H1 (cell line): Measurements from ENCODE around the gene KCP. TPM values are rescaled to one million over a fixed set of nuclear protein-coding genes. Genes with fewer than 3 reads are reported as not detected.

Experiments used
- CTCF ChIA-PET: fragments of 300-600 bp; sonication (Branson Sonifier 250); formaldehyde crosslinking; loops from one replicate; lab custom pipeline; 2021; ENCODE audit not compliant: partially characterized antibody; lab: Charles Lee
- POLR2A ChIA-PET: fragments of 300-600 bp; sonication (Branson Sonifier 250); formaldehyde crosslinking; loops from one replicate; lab custom pipeline; 2021; ENCODE audit warnings: inconsistent platforms; ENCODE audit not compliant: partially characterized antibody; lab: Charles Lee
- DNase-seq, 2 experiments: peaks; one replicate each; pipeline versions ENCODE4 v3.0.0 to v3.0.0-alpha.2; 2010 to 2022; ENCODE audit warnings: low spot score in 2 of 2, low read depth in 1 of 2, mixed read lengths in 1 of 2
- FAIRE-seq: peaks from 2 replicates; lab custom pipeline; 2011; peaks lifted over from hg19 to GRCh38; lab: Jason Lieb, UNC
- H2AFZ ChIP-seq: 2 replicates; pipeline ENCODE4 v1.8.1; 2012; ENCODE audit warnings: low read length, inconsistent platforms
- H2AK5ac ChIP-seq: 2 replicates; pipeline ENCODE4 v1.6.1; 2013; ENCODE audit warnings: low read depth, low read length
- H2BK120ac ChIP-seq: replicated peaks from 2 replicates; pipeline ENCODE3; 2013; ENCODE audit warnings: low read depth, low read length, inconsistent platforms
- H2BK12ac ChIP-seq: 2 replicates; pipeline ENCODE4 v1.6.1; 2013; ENCODE audit warnings: low read depth, low read length
- H2BK15ac ChIP-seq: 2 replicates; pipeline ENCODE4 v1.6.1; 2013; ENCODE audit warnings: low read length
- H2BK20ac ChIP-seq: 2 replicates; pipeline ENCODE4 v1.6.1; 2013; ENCODE audit warnings: low read length
- H2BK5ac ChIP-seq: 2 replicates; pipeline ENCODE4 v1.6.1; 2013; ENCODE audit warnings: low read depth, low read length
- H3K14ac ChIP-seq: 2 replicates; pipeline ENCODE4 v1.6.1; 2013; ENCODE audit warnings: inconsistent platforms; ENCODE audit not compliant: insufficient read length
- H3K18ac ChIP-seq: 2 replicates; pipeline ENCODE4 v1.6.1; 2013; ENCODE audit warnings: low read length; ENCODE audit errors: extremely low read depth
- H3K23ac ChIP-seq: 2 replicates; pipeline ENCODE4 v1.6.1; 2013; ENCODE audit warnings: inconsistent platforms; ENCODE audit not compliant: insufficient read length
- H3K23me2 ChIP-seq: 2 replicates; pipeline ENCODE4 v1.6.1; 2013; ENCODE audit warnings: low read depth, low read length
- H3K27ac ChIP-seq: 2 replicates; pipeline ENCODE4 v1.6.1; 2011; ENCODE audit warnings: low read depth, low read length, inconsistent platforms
- H3K27me3 ChIP-seq, 4 experiments: replicated peaks in 1 of 4; 1 replicate in 1 of 4; 2 replicates in 3 of 4; pipeline versions ENCODE4 v1.6.1 to v1.8.1; 2011 to 2013; ENCODE audit warnings: low read length in 3 of 4, mild to moderate bottlenecking in 3 of 4, inconsistent platforms in 2 of 4, mixed read lengths in 2 of 4, moderate library complexity in 1 of 4; ENCODE audit not compliant: control insufficient read depth in 3 of 4, insufficient read depth in 3 of 4; ENCODE audit errors: extremely low read depth in 1 of 4
- H3K36me3 ChIP-seq, 4 experiments: 2 replicates each; pipeline versions ENCODE4 v1.6.1 to v1.8.1; 2011 to 2013; ENCODE audit warnings: mild to moderate bottlenecking in 4 of 4, low read length in 3 of 4, moderate library complexity in 2 of 4, control low read depth in 1 of 4, inconsistent platforms in 1 of 4; ENCODE audit not compliant: insufficient read depth in 4 of 4, control insufficient read depth in 2 of 4
- H3K4ac ChIP-seq: replicated peaks from 2 replicates; pipeline ENCODE3; 2013; ENCODE audit warnings: low read length, low read depth, mixed read lengths, inconsistent platforms; ENCODE audit not compliant: insufficient read length
- H3K4me1 ChIP-seq, 4 experiments: replicated peaks in 1 of 4; 1 replicate in 1 of 4; 2 replicates in 3 of 4; pipeline versions ENCODE4 v1.6.1 to v1.8.1; 2011 to 2013; ENCODE audit warnings: low read length in 3 of 4, inconsistent platforms in 2 of 4, mixed read lengths in 1 of 4; ENCODE audit not compliant: insufficient read depth in 4 of 4, control insufficient read depth in 3 of 4
- H3K4me2 ChIP-seq, 2 experiments: 2 replicates each; pipeline versions ENCODE4 v1.6.1 to v1.8.1; 2011 to 2013; ENCODE audit warnings: low read depth in 2 of 2, low read length in 2 of 2, control low read depth in 1 of 2, inconsistent platforms in 1 of 2, mild to moderate bottlenecking in 1 of 2; ENCODE audit not compliant: insufficient read depth in 1 of 2
- H3K4me3 ChIP-seq, 4 experiments: fragments of 200-600, 300-600 bp in 1 of 4; sonication (generic), shearing (Covaris generic), sonication (Bioruptor Twin) in 1 of 4; 2 replicates each; pipeline versions ENCODE4 v1.5.1 to v1.8.1; 2011 to 2016; ENCODE audit warnings: low read length in 4 of 4, low read depth in 3 of 4, control low read depth in 2 of 4, inconsistent platforms in 2 of 4, mild to moderate bottlenecking in 2 of 4, mixed read lengths in 1 of 4, moderate library complexity in 1 of 4; ENCODE audit not compliant: insufficient read depth in 2 of 4; ENCODE audit errors: extremely low read depth in 1 of 4
- H3K56ac ChIP-seq: replicated peaks from 2 replicates; pipeline ENCODE3; 2013; ENCODE audit warnings: low read depth, mild to moderate bottlenecking, mixed read lengths, low read length, inconsistent platforms; ENCODE audit not compliant: insufficient read length
- H3K79me1 ChIP-seq: 2 replicates; pipeline ENCODE4 v1.6.1; 2013; ENCODE audit warnings: low read depth, low read length, control low read depth
- H3K79me2 ChIP-seq, 2 experiments: 2 replicates each; pipeline versions ENCODE4 v1.6.1 to v1.8.1; 2012 to 2013; ENCODE audit warnings: low read length in 2 of 2, mild to moderate bottlenecking in 2 of 2, inconsistent platforms in 1 of 2; ENCODE audit not compliant: insufficient read depth in 2 of 2, control insufficient read depth in 1 of 2
- H3K9ac ChIP-seq, 4 experiments: replicated peaks in 1 of 4; 1 replicate in 1 of 4; 2 replicates in 3 of 4; pipeline versions ENCODE4 v1.6.1 to v1.8.1; 2011 to 2013; ENCODE audit warnings: low read depth in 3 of 4, low read length in 3 of 4, control low read depth in 2 of 4, mild to moderate bottlenecking in 2 of 4, moderate library complexity in 2 of 4, inconsistent platforms in 1 of 4; ENCODE audit errors: extremely low read depth in 1 of 4
- H3K9me3 ChIP-seq, 2 experiments: 2 replicates each; pipeline versions ENCODE4 v1.6.1 to v1.8.1; 2012 to 2013; ENCODE audit warnings: mild to moderate bottlenecking in 2 of 2, moderate library complexity in 2 of 2, control low read depth in 1 of 2, inconsistent platforms in 1 of 2, low read depth in 1 of 2, low read length in 1 of 2, mixed read lengths in 1 of 2; ENCODE audit not compliant: insufficient read depth in 2 of 2
- H4K20me1 ChIP-seq, 2 experiments: replicated peaks in 1 of 2; 2 replicates each; pipeline versions ENCODE3 to v1.8.1; 2011 to 2013; ENCODE audit warnings: inconsistent platforms in 2 of 2, low read length in 2 of 2, mild to moderate bottlenecking in 1 of 2; ENCODE audit not compliant: insufficient read depth in 2 of 2, control insufficient read depth in 1 of 2
- H4K5ac ChIP-seq: 2 replicates; pipeline ENCODE4 v1.6.1; 2013; ENCODE audit warnings: low read length, low read depth, mixed read lengths, inconsistent platforms; ENCODE audit not compliant: insufficient read length
- H4K8ac ChIP-seq: 2 replicates; pipeline ENCODE4 v1.8.0; 2013; ENCODE audit warnings: mild to moderate bottlenecking, moderate library complexity, low read length, inconsistent platforms; ENCODE audit not compliant: insufficient read depth; ENCODE audit errors: extremely low read depth
- H4K91ac ChIP-seq: replicated peaks from 2 replicates; pipeline ENCODE3; 2013; ENCODE audit warnings: low read length, mixed read lengths, inconsistent platforms; ENCODE audit not compliant: insufficient read length
- BACH1 ChIP-seq: IDR thresholded peaks from 2 replicates; pipeline ENCODE4 v1.6.1; 2012; ENCODE audit warnings: low read length, improper control_type of control experiment
- MAFK ChIP-seq: IDR thresholded peaks from 2 replicates; pipeline ENCODE4 v1.6.1; 2012; ENCODE audit warnings: low read depth, mild to moderate bottlenecking, improper control_type of control experiment, low read length
- SP2 ChIP-seq: IDR thresholded peaks from 2 replicates; pipeline ENCODE4 v1.6.1; 2012; ENCODE audit warnings: mild to moderate bottlenecking, low read length, inconsistent platforms
- WGBS, 2 experiments: shearing (Covaris generic) in 1 of 2; methylation state at CpG; one replicate each; pipeline versions ENCODE4 v1.1.6 to v1.1.7; 2013 to 2015; ENCODE audit warnings: low lambda C conversion rate in 2 of 2, mixed read lengths in 2 of 2, inconsistent platforms in 1 of 2, low coverage in 1 of 2, missing lambda C conversion rate in 1 of 2; ENCODE audit not compliant: insufficient replicate concordance in 2 of 2, insufficient coverage in 1 of 2, insufficient read length in 1 of 2; ENCODE audit errors: extremely low coverage in 1 of 2, missing lambda C conversion rate in 1 of 2; 5-methylcytosine and 5-hydroxymethylcytosine counted together
- polyA plus RNA-seq, 7 experiments: library from polyadenylated mRNA; depleted of rRNA in 3 of 7; stranded (reverse) in 5 of 7; unstranded in 2 of 7; fragments of >200 nt in 5 of 7; fragments of 200-250 nt in 2 of 7; gene quantifications; 1 replicate in 5 of 7; 2 replicates in 1 of 7; 4 replicates in 1 of 7; pipeline versions ENCODE4 v1.2.1 to v1.2.3, GENCODE V29; 2011 to 2013; ENCODE audit warnings: missing spikeins in 2 of 7, mixed read lengths in 2 of 7
- total RNA-seq: library from RNA; stranded (reverse); fragmentation: NEBNext Ultra II Directional; extraction: Animal tissue kit (Norgen Biotek cat#: 25700); gene quantifications from 2 replicates; pipeline ENCODE4 v1.2.1, GENCODE V29; 2021

The KCP gene
- total and polyA plus RNA-seq, 2 of the 8 experiments (the other 6 are each of a cell fraction or from before 2014, with no cell fraction given) = 1.3 to 2.0 TPM

DNA sequence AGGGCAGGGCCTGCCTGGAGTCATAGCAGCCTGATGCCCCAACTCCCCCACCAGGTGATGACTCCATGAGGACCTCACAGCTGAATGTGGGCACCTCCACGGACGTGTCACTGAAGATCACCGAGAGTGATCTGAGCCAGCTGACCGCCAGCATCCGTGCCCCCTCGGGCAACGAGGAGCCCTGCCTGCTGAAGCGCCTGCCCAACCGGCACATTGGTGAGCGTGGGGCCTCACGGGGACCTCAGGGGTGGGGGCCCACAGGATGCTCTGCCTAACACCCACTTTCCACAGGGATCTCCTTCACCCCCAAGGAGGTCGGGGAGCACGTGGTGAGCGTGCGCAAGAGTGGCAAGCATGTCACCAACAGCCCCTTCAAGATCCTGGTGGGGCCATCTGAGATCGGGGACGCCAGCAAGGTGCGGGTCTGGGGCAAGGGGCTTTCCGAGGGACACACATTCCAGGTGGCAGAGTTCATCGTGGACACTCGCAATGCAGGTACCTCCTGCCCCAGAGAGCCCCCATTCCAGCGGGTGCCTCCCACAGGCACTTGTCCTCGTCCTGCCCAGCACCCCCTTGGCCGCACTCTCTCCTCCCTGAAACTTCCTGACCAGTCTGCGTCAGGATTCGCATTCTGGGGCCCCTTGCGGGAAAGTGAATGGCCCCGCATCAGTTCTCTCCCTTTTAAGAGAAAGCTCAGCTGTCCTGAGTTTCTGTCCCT lies 57.8 kb downstream of the KCP start:
- H3K9ac ChIP-seq = no peak overlapping the region
- no peaks in the 10 kb centered on the region for H3K9me3 ChIP-seq
- H3K23me2 ChIP-seq = no peaks in the 10 kb centered on the region
- no peak overlapping the region for H2AK5ac ChIP-seq
- H3K79me1 ChIP-seq = no peaks in the 10 kb centered on the region
- H4K5ac ChIP-seq = no peak overlapping the region
- peaks cover 0 to 2% of the 10 kb centered on the region in 2 experiments for H4K20me1 ChIP-seq
- H3K36me3 ChIP-seq = no peaks in the 10 kb centered on the region
- no peak overlapping the region for H3K4me2 ChIP-seq
- H2BK5ac ChIP-seq = no peak overlapping the region
- 90% methylated on average over 26 of the region's 28 CpGs; no CpG with 5 or more reads in 1 of the 2 experiments for WGBS, 2 experiments
- no peak overlapping the region for H3K4ac ChIP-seq
- H4K8ac ChIP-seq = no peak overlapping the region
- H2BK20ac ChIP-seq = no peak overlapping the region
- POLR2A ChIA-PET = no interaction called here
- DNase-seq = no peak
- no peak overlapping the region for H3K23ac ChIP-seq
- H3K79me2 ChIP-seq = no peaks in the 10 kb centered on the region
- no peak overlapping the region for H4K91ac ChIP-seq
- H2BK15ac ChIP-seq = no peak overlapping the region
- no peaks in the 10 kb centered on the region for H3K27me3 ChIP-seq
- TF ChIP-seq BACH1 (no peak), MAFK (no peak), SP2 (no peak)
- TF ChIP-seq, all 59 proteins: peak for 0
- Histone ChIP-seq H3K27ac (no peak overlapping the region), H3K14ac (no peak overlapping the region), H3K56ac (no peak overlapping the region), H3K4me1 (no peaks in the 10 kb centered on the region; a peak in 1 of 7 replicates), H3K18ac (no peak overlapping the region), H3K4me3 (no peak overlapping the region), H2AFZ (no peak overlapping the region), H2BK12ac (no peak overlapping the region), H2BK120ac (no peak overlapping the region)
- CTCF ChIA-PET = interaction anchor here (0.8 to 1.8 kb wide), 4 partner anchors 10 to 31 kb away, joined by 3 to 6 read pairs (median 4); partner anchors contain the start of gene ATP6V1F
- FAIRE-seq = no peak
